Myocyte (in vitro differentiated cells): ENCODE data around the gene CC2D2A. TPM values are rescaled to one million over a fixed set of nuclear protein-coding genes. Genes with fewer than 3 reads are reported as not detected.
A peak's percentile ranks its signal among the peaks of the same experiment; 100 is the strongest.
"Not testable (repeated sequence)": the region's sequence is repeated elsewhere in the genome, so short reads cannot be mapped to it uniquely, and the experiment has no call there.

Experiments
- DNase-seq: peaks from one replicate; pipeline ENCODE4 v3.0.0-alpha.2; 2012; ENCODE audit warnings: low read depth
- total RNA-seq: library from RNA; depleted of rRNA; stranded (reverse); fragments of >200 nt; gene quantifications from 2 replicates; pipeline ENCODE4 v1.2.3, GENCODE V29; 2014

The CC2D2A gene
- total RNA-seq, 1 donor from 2014 or later = 17.3 TPM

GRCh38 chr4:15513545-15513944, 43.9 kb downstream of the CC2D2A start:
- DNase-seq = peak; percentile 6

GRCh38 chr4:15515106-15515505, 45.4 kb downstream of the CC2D2A start:
- no peak for DNase-seq

GRCh38 chr4:15516494-15516893, 46.8 kb downstream of the CC2D2A start:
- no peak for DNase-seq

GRCh38 chr4:15517681-15518080, 48.0 kb downstream of the CC2D2A start:
- not testable (repeated sequence) for DNase-seq

DNA sequence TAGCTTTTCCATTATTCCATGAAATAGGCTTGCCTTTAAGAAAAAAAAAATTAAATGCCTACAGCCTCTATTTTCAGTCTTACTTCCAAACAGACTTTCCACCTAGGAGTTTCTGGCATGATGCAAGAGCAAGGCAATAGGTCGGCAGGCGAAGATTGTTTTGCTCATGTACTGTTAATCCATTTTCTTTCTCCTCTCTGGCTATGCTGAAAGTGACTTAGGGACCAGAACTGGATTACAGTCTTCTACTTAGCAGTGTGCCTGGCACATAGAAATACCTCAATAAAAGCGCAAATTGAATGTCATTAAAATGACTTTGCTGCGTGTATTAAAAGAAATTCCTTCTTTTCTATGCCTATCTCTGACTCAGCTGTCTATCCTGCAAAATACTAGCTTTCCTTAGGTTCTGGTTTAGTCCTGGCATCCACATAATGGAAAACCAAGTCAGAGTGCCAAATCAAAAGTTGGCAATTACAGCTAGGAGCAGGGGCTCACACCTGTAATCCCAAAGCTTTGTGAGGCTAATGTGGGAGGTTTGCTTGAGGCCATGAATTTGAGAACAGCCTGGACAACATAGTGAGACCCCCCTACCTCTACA, 51.9 kb downstream of the CC2D2A start:
- no peak for DNase-seq

DNA sequence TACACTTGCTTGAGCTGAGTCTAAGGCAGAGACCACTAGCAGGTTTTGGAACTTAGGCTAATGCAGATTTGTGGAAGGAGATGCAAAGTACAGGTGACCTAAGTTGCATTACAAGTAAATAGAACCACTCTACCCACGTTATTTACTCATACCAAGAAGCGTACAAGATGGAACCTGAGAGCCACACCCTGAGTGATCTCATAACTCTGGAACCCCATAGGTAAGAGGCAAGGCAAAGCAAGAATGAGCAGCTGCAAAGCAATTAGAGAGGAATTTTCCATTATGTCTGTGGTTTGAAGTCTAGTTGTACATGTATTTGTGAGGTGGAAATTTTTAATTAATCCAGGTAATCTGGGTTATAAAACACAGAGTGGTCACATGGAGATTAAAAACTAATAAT, 55.4 kb downstream of the CC2D2A start:
- DNase-seq = no peak

DNA sequence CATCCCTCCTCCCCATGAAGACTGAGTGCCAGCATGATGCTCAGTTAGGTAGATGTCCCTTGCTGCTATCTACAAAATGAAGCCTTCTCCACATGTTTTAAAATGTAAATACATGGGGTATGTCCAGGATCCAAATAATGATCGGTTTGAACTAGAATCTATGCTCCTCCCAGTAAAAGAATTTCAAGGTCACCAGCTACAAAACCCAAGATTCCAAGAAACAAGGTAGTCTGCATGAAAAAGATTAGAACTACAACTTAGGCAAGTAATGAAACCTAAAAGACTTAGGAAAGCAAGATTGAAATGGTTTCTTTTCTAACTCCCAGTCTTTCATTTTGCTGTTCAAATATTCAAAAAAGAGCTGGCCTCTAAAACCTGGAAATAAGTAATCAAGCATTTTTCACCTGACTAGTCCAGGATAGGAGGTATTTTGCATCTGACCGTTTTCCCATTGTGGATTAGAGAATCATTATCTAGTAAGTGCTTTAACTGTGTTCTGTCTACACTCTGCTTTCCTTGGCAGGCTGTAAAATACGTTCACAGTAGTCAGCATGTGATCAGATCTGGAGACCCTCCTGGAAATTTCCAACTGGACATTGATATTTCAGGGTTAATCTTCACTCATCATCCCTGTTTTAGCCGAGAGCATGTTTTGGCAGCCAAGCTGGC, 57.4 kb downstream of the CC2D2A start:
- DNase-seq = no peak

- no peak for DNase-seq
These were observed 62.1 kb downstream of the CC2D2A start for GRCh38 chr4:15531792-15532191.

DNA sequence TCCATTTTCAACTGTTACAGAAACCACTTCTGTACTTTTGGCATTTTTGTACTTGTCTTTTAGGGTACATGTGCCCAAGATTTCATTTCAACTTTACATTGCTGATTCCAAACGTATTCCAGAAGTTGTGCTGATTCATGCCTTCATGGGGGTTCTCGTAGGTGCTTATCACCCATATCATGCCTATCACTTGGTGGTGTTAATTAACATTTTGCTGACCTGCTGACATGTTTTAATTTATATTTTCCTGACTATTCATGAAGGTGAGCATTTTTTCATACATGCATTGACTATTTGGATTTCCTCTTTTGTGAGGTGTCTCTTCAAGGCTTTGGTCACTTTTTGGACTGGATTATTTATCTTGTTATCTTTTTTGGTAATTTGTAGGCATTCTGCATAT, 64.1 kb downstream of the CC2D2A start:
- no peak for DNase-seq

DNA sequence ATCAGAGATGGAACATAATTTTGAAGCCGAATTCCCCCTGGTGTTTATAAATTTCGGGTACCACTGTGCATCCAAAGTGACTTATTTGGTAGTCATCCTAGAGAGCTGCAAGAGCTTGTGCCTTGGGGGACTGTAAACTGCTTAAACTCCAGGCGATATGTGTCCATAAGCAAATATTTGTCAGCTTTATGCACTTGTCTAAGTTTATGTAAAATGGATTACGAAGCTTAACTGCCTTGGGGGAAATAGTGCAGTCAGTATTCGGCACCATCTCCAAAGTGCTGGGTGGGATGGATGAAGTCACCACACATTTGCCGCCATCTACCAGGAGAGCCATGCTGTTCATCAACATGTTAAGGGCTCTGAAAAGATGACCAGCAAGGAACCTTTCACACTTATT, 65.9 kb downstream of the CC2D2A start:
- DNase-seq = no peak

GRCh38 chr4:15536552-15537499, 67.1 kb downstream of the CC2D2A start:
- peak; percentile 15 for DNase-seq

DNA sequence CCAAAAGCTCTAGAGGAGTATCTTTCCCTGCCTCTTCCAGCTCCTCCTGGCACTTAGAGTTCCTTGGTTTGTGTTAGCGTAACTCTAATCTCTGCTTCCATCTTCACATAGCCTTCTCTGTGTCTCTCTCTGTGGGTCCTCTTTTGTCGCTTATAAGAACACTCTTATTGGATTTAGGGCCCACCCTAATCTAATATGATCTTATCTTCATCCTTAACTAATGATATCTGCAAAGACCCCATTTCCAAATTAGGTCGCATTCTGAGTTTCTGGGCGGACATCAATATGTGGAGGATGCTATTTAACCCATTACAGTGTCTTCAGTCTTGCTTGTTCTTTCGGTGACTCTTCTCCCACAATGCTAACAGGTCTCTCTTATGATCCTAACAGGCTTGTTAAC, 72.3 kb downstream of the CC2D2A start:
- DNase-seq = no peak

DNA sequence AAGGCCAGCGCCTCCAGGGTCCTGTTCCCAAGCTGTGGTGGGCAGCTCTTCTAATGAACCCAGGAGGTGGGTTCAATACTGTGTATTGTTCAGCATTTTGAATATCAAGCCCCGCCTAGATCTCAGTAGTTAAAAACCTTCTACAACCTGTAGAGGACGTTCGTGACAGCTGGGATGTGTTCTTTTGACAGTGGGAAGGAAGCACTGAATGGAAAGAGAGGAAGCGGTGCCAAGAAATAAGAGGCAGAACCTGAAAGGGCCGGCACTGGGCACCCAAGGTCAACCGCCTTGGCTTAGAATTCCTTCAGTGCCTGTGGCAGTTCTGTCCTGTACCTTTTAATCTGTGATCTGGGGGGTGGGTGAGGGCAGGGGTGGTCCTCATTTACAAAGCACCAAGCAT, 73.1 kb downstream of the CC2D2A start:
- DNase-seq = no peak

DNA sequence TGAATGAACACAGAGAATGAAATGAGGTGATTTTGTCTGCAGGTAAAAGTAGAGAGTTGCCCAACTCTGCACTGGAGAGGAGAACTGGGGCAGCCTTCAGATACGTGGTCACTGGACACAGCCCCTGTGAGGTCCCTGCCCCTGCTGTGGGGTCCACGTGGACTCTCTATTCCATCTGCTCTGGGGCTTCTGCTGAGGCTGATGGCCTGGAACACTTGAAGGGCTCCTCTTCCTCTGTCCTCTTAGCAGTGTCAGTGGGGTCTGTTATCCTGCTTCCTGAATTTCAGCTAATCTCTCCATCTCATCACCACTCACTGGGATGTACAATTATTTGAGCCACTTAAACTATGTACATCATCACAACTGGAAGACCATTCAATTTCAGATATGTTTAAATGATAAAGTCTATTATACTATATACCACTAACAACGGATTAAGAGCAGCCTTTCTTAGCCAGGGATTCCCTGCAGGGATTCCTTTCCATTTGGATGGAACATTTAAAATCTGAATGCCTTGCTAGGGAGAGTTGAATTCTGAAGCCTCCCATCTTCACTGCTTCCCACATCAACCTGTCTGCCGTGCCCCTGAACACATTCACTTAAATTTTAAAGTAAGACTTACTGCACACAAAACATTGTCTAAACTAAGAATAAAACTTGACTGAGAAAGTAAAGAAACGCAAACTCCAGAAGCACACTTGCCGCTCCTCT, 74.0 kb downstream of the CC2D2A start:
- no peak for DNase-seq

DNA sequence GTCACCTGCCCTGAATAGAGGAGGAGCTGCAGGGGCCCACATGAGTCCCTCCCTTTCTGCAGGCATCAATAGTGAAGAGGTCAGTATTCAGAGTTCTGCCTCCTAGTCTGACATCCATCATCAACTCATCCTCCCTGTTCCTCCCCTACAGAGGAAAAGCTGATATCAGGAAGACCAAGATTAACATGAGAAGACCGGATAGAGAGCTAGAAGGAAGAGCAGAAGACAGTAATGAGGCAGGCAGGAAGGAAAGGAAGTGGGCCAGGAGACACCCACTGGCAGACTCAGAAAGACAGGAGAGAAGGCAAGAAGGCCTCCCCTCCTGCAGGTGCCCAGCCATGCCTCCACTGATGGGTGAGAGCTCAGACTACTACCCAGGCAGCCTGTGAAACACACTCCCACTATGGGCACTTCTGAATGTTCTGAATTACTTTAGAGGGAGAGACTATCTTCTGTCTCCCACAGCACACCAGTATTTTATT, 74.6 kb downstream of the CC2D2A start:
- no peak for DNase-seq

DNA sequence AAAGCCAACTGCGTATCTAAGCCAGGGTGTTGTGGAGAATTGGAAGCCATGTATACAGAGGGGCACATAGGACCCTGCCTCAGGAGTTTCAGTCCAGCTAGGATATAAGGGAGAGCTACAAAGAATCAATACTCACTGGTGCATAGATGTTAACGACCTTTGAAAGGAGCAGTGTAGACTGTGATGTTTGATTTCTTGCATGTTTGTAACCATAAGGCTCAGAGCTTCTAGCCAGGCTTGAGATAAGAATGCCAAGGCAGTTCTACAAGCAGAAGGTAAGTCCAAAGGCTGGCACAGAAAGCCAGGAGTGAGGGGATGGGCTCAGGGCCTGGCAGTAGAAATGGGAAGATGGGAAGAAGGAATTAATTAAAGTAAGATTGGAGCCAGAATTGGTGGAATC, 75.7 kb downstream of the CC2D2A start:
- DNase-seq = no peak

- no peak for DNase-seq
These were observed 77.7 kb downstream of the CC2D2A start for GRCh38 chr4:15547392-15547791.

DNA sequence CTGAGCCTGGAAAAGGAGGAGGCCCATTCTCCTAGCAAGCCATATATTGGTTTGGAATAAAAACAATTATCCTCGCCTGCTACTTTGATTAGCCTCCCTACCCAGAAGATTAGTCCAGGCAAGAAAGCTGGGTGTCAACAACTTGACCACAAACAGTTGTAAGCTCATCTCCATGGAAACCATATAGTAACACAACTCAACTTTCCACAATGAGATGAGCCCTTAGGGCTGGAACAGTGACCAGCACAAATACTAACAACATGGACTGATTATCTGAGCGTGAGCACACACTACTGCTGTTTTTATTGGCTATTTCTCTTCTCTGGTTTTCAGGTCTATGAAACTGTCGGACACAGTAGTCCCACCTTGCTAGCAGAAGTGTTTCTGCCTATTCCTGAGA, 80.8 kb downstream of the CC2D2A start:
- no peak for DNase-seq

- DNase-seq = no peak
These were observed 82.2 kb downstream of the CC2D2A start for GRCh38 chr4:15551740-15552446.

DNA sequence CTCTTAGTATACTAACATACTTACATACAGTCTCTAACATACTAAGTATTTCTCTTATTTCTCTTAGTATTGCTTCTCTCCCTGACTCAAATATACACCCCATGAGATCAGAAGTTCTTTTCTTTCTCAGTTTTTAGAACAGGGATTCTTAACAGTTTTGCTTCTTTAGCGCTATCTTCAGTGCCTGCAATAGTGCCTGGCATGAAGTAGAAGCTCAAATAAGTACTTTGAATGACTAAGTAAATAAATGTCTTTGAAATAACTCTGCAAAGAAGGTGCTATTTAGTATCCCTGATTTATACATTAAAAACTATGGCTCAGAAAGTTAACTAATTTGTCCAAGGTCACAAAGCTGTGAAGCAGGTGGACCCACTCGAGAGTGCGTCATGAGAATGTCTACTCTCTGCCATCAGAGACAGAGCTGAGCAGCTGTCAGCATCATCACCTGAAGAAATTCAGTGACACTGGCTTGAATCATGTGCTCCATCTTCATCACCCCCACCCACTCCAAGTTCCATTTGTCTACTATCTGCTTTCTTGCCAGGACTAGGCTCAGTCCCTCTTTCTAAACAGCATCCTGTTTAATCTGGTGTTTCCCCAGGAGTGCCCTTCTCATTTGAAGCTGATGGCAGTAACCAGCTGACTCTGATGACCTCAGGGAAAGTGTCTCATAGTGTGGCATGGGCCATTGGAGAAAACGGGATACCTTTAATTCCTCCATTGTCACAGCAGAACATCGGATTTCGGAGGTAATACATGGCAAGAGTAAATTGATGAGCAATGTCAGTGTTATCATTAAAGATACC, 83.1 kb downstream of the CC2D2A start:
- no peak for DNase-seq
